OCI-LY3 (cell line): ENCODE measurements around the gene OR11H7.
A peak's percentile ranks its signal among the peaks of the same experiment; 100 is the strongest.
"Not testable (repeated sequence)": the region's sequence is repeated elsewhere in the genome, so short reads cannot be mapped to it uniquely, and the experiment has no call there.

Experiments used
- H2AFZ ChIP-seq: fragments of 200-600, 300-600 bp; shearing (Covaris generic); 2 replicates; pipeline ENCODE4 v1.6.0; 2014; ENCODE audit warnings: antibody characterized with exemption, low read depth, low read length
- H3K27ac ChIP-seq: fragments of 200-600, 300-600 bp; sonication (generic); 2 replicates; pipeline ENCODE4 v1.5.1; 2014; ENCODE audit warnings: mild to moderate bottlenecking, low read length, moderate library complexity, mixed read lengths
- H3K27me3 ChIP-seq: fragments of 200-600, 300-600 bp; sonication (generic); 2 replicates; pipeline ENCODE4 v1.6.1; 2014; ENCODE audit warnings: low read depth, low read length, mixed read lengths
- H3K36me3 ChIP-seq: fragments of 200-600, 300-600 bp; sonication (generic); replicated peaks from 2 replicates; pipeline ENCODE3; 2014; ENCODE audit warnings: low read depth, low read length, mixed read lengths
- H3K4me1 ChIP-seq: fragments of 300-600, 200-600 bp; sonication (generic); 2 replicates; pipeline ENCODE4 v1.6.1; 2014; ENCODE audit warnings: low read length, mixed read lengths
- H3K4me2 ChIP-seq: fragments of 200-600, 300-600 bp; sonication (generic); 2 replicates; pipeline ENCODE4 v1.6.1; 2014; ENCODE audit warnings: low read length, mixed read lengths
- H3K4me3 ChIP-seq: fragments of 300-600, 200-600 bp; sonication (generic); 2 replicates; pipeline ENCODE4 v1.5.1; 2014; ENCODE audit warnings: antibody characterized with exemption, mild to moderate bottlenecking, low read length, moderate library complexity
- H3K79me2 ChIP-seq: fragments of 300-600, 200-600 bp; shearing (Covaris generic); 2 replicates; pipeline ENCODE4 v1.6.1; 2014; ENCODE audit warnings: mild to moderate bottlenecking, low read length, mixed read lengths
- H3K9ac ChIP-seq: fragments of 300-600, 200-600 bp; shearing (Covaris generic); 2 replicates; pipeline ENCODE4 v1.6.0; 2014; ENCODE audit warnings: mild to moderate bottlenecking, low read length, moderate library complexity
- H3K9me3 ChIP-seq: fragments of 200-600, 300-600 bp; shearing (Covaris generic); 2 replicates; pipeline ENCODE4 v1.6.1; 2014; ENCODE audit warnings: low read length, mixed read lengths; ENCODE audit not compliant: insufficient read depth
- H4K20me1 ChIP-seq: fragments of 200-600, 300-600 bp; sonication (generic); 2 replicates; pipeline ENCODE4 v1.6.1; 2016; ENCODE audit warnings: low read length, mixed read lengths; ENCODE audit not compliant: insufficient read depth
- EZH2phosphoT487 ChIP-seq: fragments of 200-600 bp; shearing (Covaris generic); IDR thresholded peaks from 2 replicates; pipeline ENCODE4 v1.6.1; 2018; ENCODE audit warnings: antibody characterized with exemption, mixed run types, low read depth
- TF ChIP-seq, protein P1 (sequence below): fragments of 200-600, 300-600 bp; sonication (generic); IDR thresholded peaks from 2 replicates; pipeline ENCODE4 v1.5.1; 2014; ENCODE audit warnings: antibody characterized with exemption, low read length, low read depth

Gene OR11H7

DNA sequence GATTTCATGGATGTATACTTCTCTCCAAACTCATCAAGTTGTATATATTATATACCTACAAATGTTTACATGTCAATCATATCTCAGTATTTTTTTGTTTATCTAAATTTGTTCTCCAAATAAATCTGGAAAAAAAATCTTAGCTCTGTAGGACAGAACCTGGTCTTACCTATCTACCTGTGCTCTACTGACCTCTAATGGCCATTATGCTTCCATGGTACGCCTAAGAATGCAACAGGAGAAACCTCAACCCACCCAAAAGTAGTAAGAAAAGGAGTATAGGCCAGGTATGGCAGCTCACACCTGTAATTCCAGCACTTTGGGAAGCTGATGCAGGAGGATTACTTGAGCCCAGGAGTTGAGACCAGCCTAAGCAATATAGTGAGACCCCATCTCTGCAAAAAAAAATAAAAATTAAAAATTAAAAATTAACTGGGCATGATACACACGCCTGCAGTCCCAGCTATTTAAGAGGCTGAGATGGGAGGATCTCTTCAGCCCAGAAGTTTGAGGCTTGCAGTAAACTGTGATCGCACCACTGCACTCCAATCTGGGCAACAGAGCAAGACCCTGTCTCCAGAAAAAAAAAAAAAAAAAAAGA is 19.0 kb downstream of the OR11H7 start:
- Histone ChIP-seq H3K36me3 (no peaks in the 10 kb centered on the region), H3K27me3 (no peaks in the 10 kb centered on the region; the same call in 1 of the 2 replicates), H3K27ac (no peak overlapping the region), H3K79me2 (no peaks in the 10 kb centered on the region), H3K9ac (no peak overlapping the region), H3K4me3 (no peak overlapping the region), H3K9me3 (no peaks in the 10 kb centered on the region), H3K4me2 (no peak overlapping the region), H3K4me1 (no peaks in the 10 kb centered on the region), H2AFZ (no peak overlapping the region), H4K20me1 (no peaks in the 10 kb centered on the region)
- TF ChIP-seq EZH2phosphoT487 = no peak
- TF ChIP-seq, protein P1, sequence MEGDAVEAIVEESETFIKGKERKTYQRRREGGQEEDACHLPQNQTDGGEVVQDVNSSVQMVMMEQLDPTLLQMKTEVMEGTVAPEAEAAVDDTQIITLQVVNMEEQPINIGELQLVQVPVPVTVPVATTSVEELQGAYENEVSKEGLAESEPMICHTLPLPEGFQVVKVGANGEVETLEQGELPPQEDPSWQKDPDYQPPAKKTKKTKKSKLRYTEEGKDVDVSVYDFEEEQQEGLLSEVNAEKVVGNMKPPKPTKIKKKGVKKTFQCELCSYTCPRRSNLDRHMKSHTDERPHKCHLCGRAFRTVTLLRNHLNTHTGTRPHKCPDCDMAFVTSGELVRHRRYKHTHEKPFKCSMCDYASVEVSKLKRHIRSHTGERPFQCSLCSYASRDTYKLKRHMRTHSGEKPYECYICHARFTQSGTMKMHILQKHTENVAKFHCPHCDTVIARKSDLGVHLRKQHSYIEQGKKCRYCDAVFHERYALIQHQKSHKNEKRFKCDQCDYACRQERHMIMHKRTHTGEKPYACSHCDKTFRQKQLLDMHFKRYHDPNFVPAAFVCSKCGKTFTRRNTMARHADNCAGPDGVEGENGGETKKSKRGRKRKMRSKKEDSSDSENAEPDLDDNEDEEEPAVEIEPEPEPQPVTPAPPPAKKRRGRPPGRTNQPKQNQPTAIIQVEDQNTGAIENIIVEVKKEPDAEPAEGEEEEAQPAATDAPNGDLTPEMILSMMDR = peak; percentile 59

DNA sequence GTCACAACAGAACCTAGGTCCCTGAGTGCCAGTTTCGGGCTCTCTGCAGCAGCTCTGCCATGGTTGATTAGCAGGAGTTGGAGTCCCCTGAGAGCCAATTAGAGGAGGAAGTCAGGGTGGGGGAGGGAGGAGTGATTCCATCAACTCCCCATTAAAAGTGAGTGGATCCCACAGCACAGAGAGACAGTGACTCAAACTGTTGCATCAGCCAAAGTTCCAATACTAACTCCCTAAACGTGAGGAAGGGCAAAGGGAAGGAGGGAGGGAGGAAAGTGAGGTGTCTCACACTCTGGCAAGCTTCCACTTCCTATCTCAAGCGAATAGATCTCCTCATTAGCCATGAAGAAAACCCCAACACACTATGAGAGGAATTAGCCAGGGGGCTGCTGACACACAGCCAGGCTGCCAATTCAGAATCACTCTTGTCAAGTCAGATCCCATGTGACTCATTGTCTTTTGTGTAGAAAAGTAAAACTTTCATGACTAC is 33.9 kb downstream of the OR11H7 start:
- Histone ChIP-seq H3K9me3 (no peaks in the 10 kb centered on the region), H3K79me2 (no peaks in the 10 kb centered on the region), H3K4me3 (no peak overlapping the region), H3K27me3 (no peaks in the 10 kb centered on the region), H3K4me2 (peak overlapping the region; percentile 6; the same call in 1 of the 2 replicates), H3K9ac (no peak overlapping the region), H4K20me1 (no peaks in the 10 kb centered on the region), H3K27ac (no peak overlapping the region), H3K36me3 (no peaks in the 10 kb centered on the region), H2AFZ (no peak overlapping the region), H3K4me1 (peaks cover 7% of the 10 kb centered on the region)
- no peak for TF ChIP-seq EZH2phosphoT487
- TF ChIP-seq, protein P1 = no peak

DNA sequence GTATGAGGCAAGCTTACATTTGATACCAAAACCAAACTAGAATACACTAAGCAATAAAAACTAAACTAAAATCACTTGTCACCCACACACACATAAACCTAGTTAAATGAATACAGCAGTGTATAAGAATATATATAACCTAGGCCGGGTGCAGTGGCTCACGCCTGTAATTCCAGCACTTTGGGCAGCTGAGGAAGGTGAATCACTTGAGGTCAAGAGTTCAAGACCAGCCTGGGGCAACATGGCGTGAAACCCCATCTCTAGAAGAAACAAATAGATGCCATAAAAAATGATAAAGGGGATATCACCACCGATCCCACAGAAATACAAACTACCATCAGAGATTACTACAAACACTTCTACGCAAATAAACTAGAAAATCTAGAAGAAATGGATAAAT is 35.6 kb downstream of the OR11H7 start:
- H3K4me2 ChIP-seq, H3K4me3 ChIP-seq, H3K4me1 ChIP-seq, H3K9me3 ChIP-seq, H3K79me2 ChIP-seq, H3K27ac ChIP-seq, H2AFZ ChIP-seq, H4K20me1 ChIP-seq, H3K9ac ChIP-seq, H3K36me3 ChIP-seq, H3K27me3 ChIP-seq: not testable (repeated sequence)

- Histone ChIP-seq H3K27me3 (no peaks in the 10 kb centered on the region), H3K9ac (no peak overlapping the region), H3K4me3 (no peak overlapping the region), H3K4me1 (no peaks in the 10 kb centered on the region), H2AFZ (no peak overlapping the region), H3K79me2 (no peaks in the 10 kb centered on the region), H4K20me1 (no peaks in the 10 kb centered on the region), H3K9me3 (peaks cover 9% of the 10 kb centered on the region; the same call in 1 of the 2 replicates), H3K4me2 (no peak overlapping the region), H3K27ac (no peak overlapping the region), H3K36me3 (peaks cover 38% of the 10 kb centered on the region)
- TF ChIP-seq, protein P1 = no peak
- TF ChIP-seq EZH2phosphoT487 = no peak
These were observed 45.3 kb downstream of the OR11H7 start for GRCh38 chr14:20274062-20274461.
